Psoas muscle (tissue), 8 donors: Measurements from ENCODE around the gene LRP1B. TPM values are rescaled to one million over a fixed set of nuclear protein-coding genes. Genes with fewer than 3 reads are reported as not detected.

Source experiments
- ATAC-seq, 4 donors: fragments of 200-7000 bp; cut with Tn5 transposase; one replicate each; pipeline ENCODE4 v1.9.1; 2020; ENCODE audit warnings: moderate library complexity in 3 of 4, mild to moderate bottlenecking in 2 of 4
- DNase-seq, 2 donors: peaks; one replicate each; pipeline ENCODE4 v3.0.0-alpha.2; 2020
- H3K27ac ChIP-seq: fragments of 200-600 bp; one replicate; pipeline ENCODE4 v1.8.0; 2022
- H3K27me3 ChIP-seq, 3 donors: fragments of 200-600 bp in 1 of 3; one replicate each; pipeline versions ENCODE4 v1.6.1 to v1.8.0; 2013 to 2022; ENCODE audit warnings: low read length in 2 of 3, mild to moderate bottlenecking in 2 of 3, moderate library complexity in 1 of 3; ENCODE audit not compliant: insufficient read depth in 3 of 3
- H3K36me3 ChIP-seq, 2 donors: fragments of 200-600 bp in 1 of 2; one replicate each; pipeline versions ENCODE4 v1.6.1 to v1.8.0; 2013 to 2022; ENCODE audit warnings: low read depth in 1 of 2, mild to moderate bottlenecking in 1 of 2, moderate library complexity in 1 of 2; ENCODE audit not compliant: insufficient read depth in 1 of 2
- H3K4me1 ChIP-seq: fragments of 200-600 bp; one replicate; pipeline ENCODE4 v1.8.0; 2022
- H3K4me3 ChIP-seq: fragments of 200-600 bp; one replicate; pipeline ENCODE4 v1.8.0; 2022; ENCODE audit warnings: mild to moderate bottlenecking
- H3K9me3 ChIP-seq: fragments of 200-600 bp; one replicate; pipeline ENCODE4 v1.8.0; 2022
- CTCF ChIP-seq: fragments of 200-600 bp; IDR thresholded peaks from one replicate; pipeline ENCODE4 v1.8.0; 2022; ENCODE audit warnings: antibody characterized with exemption
- WGBS, 3 donors: extraction: QIAGEN DNeasy Blood & Tissue Kit; methylation state at CpG; one replicate each; pipeline versions ENCODE4 v1.1.6 to v1.1.7; 2013; 5-methylcytosine and 5-hydroxymethylcytosine counted together
- intact Hi-C, 2 donors: fragments of 100-400 bp; cut with DNase I; formaldehyde crosslinking; loops; one replicate each; pipeline versions ENCODE4 v1.11.0 to v1.14.2; 2022
- polyA plus RNA-seq, 3 donors: library from polyadenylated mRNA; stranded (reverse); fragments of 200-250 nt; gene quantifications; one replicate each; pipeline ENCODE4 v1.2.3, GENCODE V29; 2013
- total RNA-seq, 4 donors: library from RNA; stranded (reverse); fragmentation: NEBNext Ultra II Directional in 2 of 4; extraction: Animal tissue kit (Norgen Biotek cat#: 25700) in 2 of 4; gene quantifications; one replicate each; pipeline versions ENCODE4 v1.2.1 to v1.2.4, GENCODE V29; 2021 to 2023
- donor health status: healthy with polysubstance abuse.
- donor health status: DM: no; HTN: no; CAD: no; lungs with moderate emphysema.
- donor health status: Bipolar disorder and iron deficiency.
- donor health status: healthy.
- donor health status: DM: yes; HTN: yes; CAD: no.
- donor health status: DM: no; HTN: no; CAD: no.
- donor health status: DM: no; HTN: no; CAD: no.
- donor health status: DM: yes; HTN: yes; CAD: no.

Gene LRP1B
- total and polyA plus RNA-seq, 7 donors = 0.33 to 3.3 (median 0.95) TPM

- Histone ChIP-seq H3K36me3 (no peaks in the 10 kb centered on the region), H3K27me3 (no peaks in the 10 kb centered on the region), H3K9me3 (no peaks in the 10 kb centered on the region), H3K4me1 (no peaks in the 10 kb centered on the region), H3K27ac (no peak overlapping the region), H3K4me3 (no peak overlapping the region)
- intact Hi-C loops = no loop called here
- TF ChIP-seq CTCF = no peak
- ATAC-seq (no peak), DNase-seq (no peak)
- WGBS, 3 donors = 88 to 100% (median 97%) methylated on average over 3 of the region's 3 CpGs
These were observed 648.1 kb downstream of the LRP1B start for GRCh38 chr2:141482697-141483096.

GRCh38 chr2:141475801-141476200 lies 655.0 kb downstream of the LRP1B start:
- DNase-seq (no peak), ATAC-seq (no peak)
- Histone ChIP-seq H3K9me3 (no peaks in the 10 kb centered on the region), H3K4me1 (no peaks in the 10 kb centered on the region), H3K4me3 (no peak overlapping the region), H3K27me3 (no peaks in the 10 kb centered on the region), H3K27ac (no peak overlapping the region), H3K36me3 (no peaks in the 10 kb centered on the region)
- intact Hi-C loops = no loop called here
- TF ChIP-seq CTCF = no peak
- 51 to 57% (median 57%) methylated on average over 6 of the region's 6 CpGs for WGBS, 3 donors

GRCh38 chr2:141468761-141469160 lies 662.1 kb downstream of the LRP1B start:
- intact Hi-C loops = no loop called here
- Histone ChIP-seq H3K27ac (no peak overlapping the region), H3K36me3 (no peaks in the 10 kb centered on the region), H3K4me3 (no peak overlapping the region), H3K27me3 (no peaks in the 10 kb centered on the region), H3K4me1 (no peaks in the 10 kb centered on the region), H3K9me3 (no peaks in the 10 kb centered on the region)
- WGBS, 3 donors = 35 to 36% (median 35%) methylated on average over 6 of the region's 6 CpGs
- no peak for TF ChIP-seq CTCF
- DNase-seq (no peak), ATAC-seq (no peak)

GRCh38 chr2:141467331-141467730 lies 663.5 kb downstream of the LRP1B start:
- TF ChIP-seq CTCF = no peak
- 42 to 64% (median 49%) methylated on average over 1 of the region's 1 CpG for WGBS, 3 donors
- intact Hi-C loops = no loop called here
- Histone ChIP-seq H3K9me3 (no peaks in the 10 kb centered on the region), H3K4me1 (no peaks in the 10 kb centered on the region), H3K27me3 (no peaks in the 10 kb centered on the region), H3K36me3 (no peaks in the 10 kb centered on the region), H3K27ac (no peak overlapping the region), H3K4me3 (no peak overlapping the region)
- no peak for ATAC-seq
- no peak for DNase-seq

GRCh38 chr2:141464995-141465394 lies 665.8 kb downstream of the LRP1B start:
- intact Hi-C loops = no loop called here
- H3K4me3 ChIP-seq = no peak overlapping the region
- H3K36me3 ChIP-seq = no peaks in the 10 kb centered on the region
- no peaks in the 10 kb centered on the region for H3K27me3 ChIP-seq
- no peak overlapping the region for H3K27ac ChIP-seq
- ATAC-seq = no peak
- H3K4me1 ChIP-seq = no peaks in the 10 kb centered on the region
- no peaks in the 10 kb centered on the region for H3K9me3 ChIP-seq
- TF ChIP-seq CTCF = no peak
- no peak for DNase-seq
